ENCODE data around the gene NSUN2. TPM values are rescaled to one million over a fixed set of nuclear protein-coding genes. Genes with fewer than 3 reads are reported as not detected.
"Not testable (repeated sequence)": the region's sequence is repeated elsewhere in the genome, so short reads cannot be mapped to it uniquely, and the experiment has no call there.

NSUN2 gene
- total RNA-seq, 1 donor from 2014 or later = 37.5 TPM

DNA sequence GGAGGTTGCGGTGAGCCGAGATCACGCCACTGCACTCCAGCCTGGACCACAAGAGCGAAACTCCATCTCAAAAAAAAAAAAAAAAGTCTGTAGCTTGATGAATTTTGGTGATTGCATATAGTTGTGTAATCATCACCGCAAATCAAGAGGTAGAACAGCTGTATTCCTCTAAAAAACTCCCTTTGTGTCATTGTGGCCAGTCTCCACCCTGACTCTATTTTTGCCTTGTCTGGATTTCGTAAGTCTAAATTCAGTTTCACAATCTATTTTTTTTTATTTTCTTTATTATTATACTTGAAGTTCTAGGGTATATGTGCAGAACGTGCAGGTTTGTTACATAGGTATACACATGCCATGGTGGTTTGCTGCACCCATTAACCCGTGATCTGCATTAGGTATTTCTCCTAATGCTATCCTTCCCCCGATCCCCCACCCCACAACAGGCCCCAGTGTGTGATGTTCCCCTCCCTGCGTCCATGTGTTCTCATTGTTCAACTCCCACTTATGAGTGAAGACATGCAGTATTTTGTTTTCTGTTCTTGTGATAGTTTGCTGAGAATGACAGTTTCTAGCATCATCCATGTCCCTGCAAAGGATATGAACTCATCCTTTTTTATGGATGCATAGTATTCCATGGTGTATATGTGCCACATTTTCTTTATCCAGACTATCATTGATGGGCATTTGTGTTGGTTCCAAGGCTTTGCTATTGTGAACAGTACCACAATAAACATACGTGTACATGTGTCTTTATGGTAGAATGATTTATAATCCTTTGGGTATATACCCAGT lies 12.9 kb upstream of the NSUN2 start:
- not testable (repeated sequence) for DNase-seq (ENCODE audit: low spot score in 2 of 2); FAIRE-seq

DNA sequence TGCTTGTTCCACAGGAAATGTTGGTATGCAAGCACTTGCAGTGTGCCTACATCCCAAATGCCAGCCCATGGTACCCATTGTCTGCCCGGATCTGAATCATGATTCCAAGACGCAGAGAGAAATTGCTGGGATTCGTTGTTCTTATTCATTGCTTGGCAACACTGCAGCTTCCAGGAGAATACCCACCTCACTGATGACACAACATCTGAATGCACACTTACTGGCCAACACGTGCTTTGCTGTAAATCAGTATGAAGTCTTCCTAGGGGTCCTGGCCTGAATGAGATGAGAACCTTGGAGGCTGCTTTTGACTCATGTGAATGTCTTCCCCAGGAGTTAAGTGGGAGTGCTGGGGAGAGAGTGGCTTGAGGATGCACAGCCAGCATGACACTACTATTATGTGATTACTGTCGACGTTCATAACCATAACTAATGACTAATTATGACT lies 12.0 kb upstream of the NSUN2 start:
- DNase-seq (ENCODE audit: low spot score in 2 of 2) (no peak), FAIRE-seq (no peak)

- no peak for FAIRE-seq
Measured at GRCh38 chr5:6642655-6643054, 9.8 kb upstream of the NSUN2 start.

DNA sequence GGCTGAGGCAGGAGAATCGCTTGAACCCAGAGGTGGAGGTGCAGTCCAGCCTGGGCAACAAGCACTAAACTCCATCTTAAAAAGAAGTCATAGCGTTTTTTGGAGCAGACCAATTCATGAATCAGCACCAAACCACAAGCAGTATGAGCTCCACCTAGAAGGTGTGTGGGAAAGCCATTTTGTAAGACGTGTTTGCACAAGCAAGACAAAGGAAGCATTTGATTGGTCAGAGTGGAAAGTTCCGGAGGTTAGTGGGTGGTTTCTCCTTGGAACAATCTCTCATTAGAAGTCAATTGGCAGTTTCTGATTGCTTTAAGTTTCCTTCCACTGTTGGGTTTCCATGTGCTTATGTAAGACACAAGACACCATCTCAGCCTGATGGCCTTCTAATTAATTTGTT lies 5.4 kb upstream of the NSUN2 start:
- no peak for DNase-seq (ENCODE audit: low spot score in 2 of 2)
- FAIRE-seq = no peak

More at GRCh38 chr5:6642655-6643054, 9.8 kb upstream of the NSUN2 start:
- no peak for DNase-seq (ENCODE audit: low spot score in 2 of 2)

- DNase-seq (ENCODE audit: low spot score in 2 of 2) (no peak), FAIRE-seq (no peak)
Measured at GRCh38 chr5:6637590-6637989, 4.7 kb upstream of the NSUN2 start.

GRCh38 chr5:6637022-6637421 lies 4.2 kb upstream of the NSUN2 start:
- DNase-seq (ENCODE audit: low spot score in 2 of 2) = no peak
- FAIRE-seq = no peak

GRCh38 chr5:6636293-6636692 lies 3.4 kb upstream of the NSUN2 start:
- FAIRE-seq (no peak), DNase-seq (ENCODE audit: low spot score in 2 of 2) (no peak)

DNA sequence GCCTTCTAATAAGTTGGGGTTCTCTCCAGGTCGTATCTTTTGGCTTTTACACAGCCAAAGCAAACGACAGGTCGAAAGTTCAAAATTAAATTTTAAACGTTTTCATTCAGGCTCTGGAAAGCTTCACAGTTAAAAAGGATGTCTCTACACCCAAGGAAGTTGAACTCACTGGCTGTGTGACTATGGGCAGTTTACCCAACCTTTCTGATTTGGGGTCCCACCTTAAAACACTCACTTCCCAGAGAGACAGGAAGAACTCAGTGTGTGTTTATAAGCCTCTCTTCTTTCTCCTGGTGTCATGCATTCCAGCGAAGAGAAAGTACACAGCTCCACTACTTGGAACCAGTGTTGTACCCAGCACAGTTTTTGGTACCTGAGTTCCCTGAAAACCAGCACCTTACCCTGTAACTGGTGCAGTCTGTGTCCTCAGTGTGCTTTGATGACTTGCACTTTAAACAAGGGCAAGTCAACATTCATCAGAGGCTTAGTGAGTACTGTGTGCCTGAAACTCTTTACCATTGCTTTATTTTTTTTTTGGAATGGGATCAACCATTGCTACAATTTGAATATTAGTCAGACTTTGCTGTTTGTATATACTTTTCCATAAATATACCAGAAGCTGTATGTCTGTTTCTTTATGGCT lies 2.1 kb upstream of the NSUN2 start:
- no peak for DNase-seq (ENCODE audit: low spot score in 2 of 2)
- no peak for FAIRE-seq

DNA sequence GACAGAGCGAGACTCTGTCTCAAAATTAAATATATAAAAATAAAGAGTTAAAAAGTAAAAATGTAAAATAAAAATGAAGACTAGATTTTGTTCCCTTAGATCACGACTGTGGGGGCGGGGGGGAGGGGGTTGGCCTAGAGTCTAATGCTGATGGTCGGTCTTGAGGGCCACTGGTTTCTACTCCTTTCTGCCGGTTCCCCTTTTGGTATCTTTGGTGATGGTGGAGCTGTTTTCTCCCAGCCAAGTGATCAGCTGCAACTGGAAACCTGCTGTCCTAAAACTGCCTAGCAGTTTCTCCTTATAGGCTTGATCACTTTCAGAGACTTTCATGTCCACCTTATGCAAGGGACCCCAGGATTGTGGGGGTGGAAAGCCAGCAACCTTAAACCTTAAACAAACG lies 1.5 kb upstream of the NSUN2 start:
- no peak for FAIRE-seq
- peak in 1 of 2 donors; percentile 18 for DNase-seq (ENCODE audit: low spot score in 2 of 2)

DNA sequence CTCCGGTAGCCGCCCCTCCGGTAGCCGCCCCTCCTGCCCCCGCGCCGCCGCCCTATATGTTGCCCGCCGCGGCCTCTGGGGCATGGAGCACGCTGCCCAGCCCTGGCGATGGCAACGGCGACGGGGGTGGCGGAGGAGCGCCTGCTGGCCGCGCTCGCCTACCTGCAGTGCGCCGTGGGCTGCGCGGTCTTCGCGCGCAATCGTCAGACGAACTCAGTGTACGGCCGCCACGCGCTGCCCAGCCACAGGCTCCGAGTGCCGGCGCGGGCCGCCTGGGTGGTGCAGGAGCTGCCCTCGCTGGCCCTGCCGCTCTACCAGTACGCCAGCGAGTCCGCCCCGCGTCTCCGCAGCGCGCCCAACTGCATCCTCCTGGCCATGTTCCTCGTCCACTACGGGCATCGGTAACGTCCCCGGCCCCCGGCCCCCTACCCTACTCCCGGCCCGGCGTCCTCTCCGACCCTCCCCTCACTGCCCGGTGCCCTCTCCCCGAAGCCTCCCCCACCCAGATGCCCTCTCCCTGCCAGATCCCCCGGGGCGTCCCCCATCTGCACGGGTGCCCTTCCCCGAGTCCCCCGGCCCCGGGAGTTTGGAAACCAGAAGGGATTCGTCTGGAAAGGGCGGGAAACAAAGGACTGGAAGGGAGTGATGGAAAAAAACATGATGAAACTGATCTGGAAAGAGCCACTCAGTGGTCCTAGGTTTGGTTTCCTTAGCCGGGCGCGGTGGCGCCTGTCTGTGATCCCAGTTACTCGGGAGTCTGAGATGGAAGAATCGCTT lies 813 bp upstream of the NSUN2 start:
- no peak for FAIRE-seq

GRCh38 chr5:6632324-6632887 lies 438 bp downstream of the NSUN2 start:
- no peak for FAIRE-seq
- no peak for DNase-seq (ENCODE audit: low spot score in 2 of 2)

More for the DNA sequence above, 813 bp upstream of the NSUN2 start:
- no peak for DNase-seq (ENCODE audit: low spot score in 2 of 2)

DNA sequence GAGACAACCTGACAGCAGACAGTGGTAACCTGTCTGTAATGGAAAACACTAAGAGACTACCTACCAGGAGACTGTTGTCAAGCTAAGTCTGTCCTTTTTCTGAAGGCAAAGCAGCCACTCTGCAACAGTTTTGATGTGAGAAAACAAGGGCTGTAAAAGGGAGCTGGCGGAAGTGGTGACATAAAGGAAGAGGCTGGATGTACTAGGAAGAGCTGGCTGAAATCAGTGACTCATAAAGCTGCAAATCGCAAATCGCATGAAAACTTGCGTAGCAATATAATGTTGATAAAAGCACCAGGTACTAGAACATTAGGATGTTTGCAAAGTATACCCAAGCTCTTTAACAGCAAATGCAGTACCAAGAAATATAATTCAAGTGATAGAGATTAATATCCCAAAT lies 1.4 kb downstream of the NSUN2 start:
- FAIRE-seq = no peak
- no peak for DNase-seq (ENCODE audit: low spot score in 2 of 2)

DNA sequence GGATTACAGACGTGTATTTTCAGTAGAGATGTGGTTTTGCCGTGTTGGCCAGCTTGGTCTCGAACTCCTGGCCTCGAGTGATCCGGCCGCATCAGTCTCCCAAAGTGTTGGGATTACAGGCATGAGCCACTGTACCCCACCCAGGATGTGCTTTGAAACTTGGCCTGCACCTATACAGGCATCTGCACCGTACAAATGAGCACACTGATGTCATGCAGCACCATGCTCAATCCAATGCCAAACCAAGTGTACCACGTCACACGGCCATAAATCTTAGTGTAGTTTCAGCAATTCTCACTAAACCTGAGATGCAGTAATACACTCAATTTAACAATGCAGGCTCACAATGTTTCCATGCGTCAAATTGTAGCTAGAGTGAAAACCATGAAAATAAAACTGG lies 6.3 kb downstream of the NSUN2 start:
- FAIRE-seq (no peak), DNase-seq (ENCODE audit: low spot score in 2 of 2) (no peak)

DNA sequence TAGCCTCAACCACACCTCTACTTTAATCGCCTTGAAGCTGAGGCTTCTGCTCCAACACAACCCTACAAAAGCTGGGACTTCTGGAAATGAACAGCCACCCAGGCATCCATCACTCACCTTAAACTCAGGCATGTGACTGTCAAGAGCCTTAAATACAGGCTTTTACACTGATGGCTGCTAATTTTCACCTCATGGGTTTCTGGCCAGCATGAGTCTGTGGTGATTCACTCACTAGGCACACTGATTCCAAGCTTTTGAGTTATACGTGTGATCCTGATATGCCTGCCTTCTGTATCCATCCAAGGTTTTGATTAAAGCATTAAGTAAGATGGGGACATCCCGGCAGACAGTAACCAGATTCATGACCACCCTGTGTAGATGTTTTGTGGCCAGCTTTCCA lies 8.9 kb downstream of the NSUN2 start:
- FAIRE-seq (no peak), DNase-seq (ENCODE audit: low spot score in 2 of 2) (no peak)

DNA sequence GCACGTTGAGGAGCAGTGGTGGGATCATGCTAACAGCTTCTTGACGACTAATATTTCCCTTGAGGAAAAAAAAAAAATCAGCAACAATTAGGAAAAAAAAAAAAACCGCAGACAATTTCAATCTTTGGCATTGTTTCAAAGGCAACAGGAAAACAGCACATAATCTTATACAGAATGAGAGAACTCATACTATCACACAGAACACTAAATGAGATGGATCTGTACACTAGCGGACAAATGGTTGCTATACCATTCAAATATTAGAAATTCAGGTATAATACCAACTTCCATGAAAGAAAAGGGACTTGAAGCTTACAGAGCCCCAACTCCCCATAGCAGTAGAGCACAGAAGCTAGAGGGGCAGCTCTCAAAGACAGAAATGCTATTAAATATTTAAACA lies 9.6 kb downstream of the NSUN2 start:
- DNase-seq (ENCODE audit: low spot score in 2 of 2) = no peak
- no peak for FAIRE-seq

GRCh38 chr5:6616632-6617031 lies 16.2 kb downstream of the NSUN2 start:
- FAIRE-seq = no peak
- no peak for DNase-seq (ENCODE audit: low spot score in 2 of 2)

DNA sequence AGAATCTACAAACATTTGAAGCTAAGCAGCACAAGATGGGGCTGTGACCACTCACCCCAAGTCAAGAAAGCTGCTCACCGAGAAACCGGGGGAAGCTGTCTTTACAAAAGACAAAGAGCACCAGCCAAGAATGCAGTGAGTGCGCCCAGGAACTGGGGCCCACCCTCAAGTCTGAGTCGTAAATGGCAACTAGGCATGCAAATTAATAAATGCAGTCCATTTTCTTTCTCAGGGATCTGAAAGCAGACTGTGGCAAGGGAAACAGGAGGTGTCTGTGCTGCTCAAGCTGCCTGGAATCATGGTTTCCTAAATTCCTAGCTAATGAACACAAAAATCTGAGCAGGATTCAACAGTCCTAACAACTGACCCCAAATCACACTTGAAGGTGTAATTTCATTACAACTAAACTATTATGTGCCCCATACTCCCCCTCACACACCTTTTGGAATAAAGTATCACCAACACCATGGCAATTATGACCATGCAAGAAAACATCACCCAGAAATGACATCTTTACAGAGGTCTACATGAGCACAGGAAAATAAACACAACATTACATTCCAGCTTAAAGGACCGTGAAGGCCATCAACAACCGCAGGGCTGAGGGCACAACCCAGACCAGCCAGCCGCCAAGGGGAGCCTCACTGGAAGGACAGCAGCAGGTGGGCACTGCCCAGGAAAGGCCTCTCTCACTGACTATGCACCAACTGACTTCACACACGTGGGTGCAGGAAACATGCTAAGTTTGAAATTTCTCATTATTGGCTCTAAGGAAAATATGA lies 17.6 kb downstream of the NSUN2 start:
- FAIRE-seq = no peak
- DNase-seq (ENCODE audit: low spot score in 2 of 2) = no peak

GRCh38 chr5:6611334-6612256 lies 21.2 kb downstream of the NSUN2 start:
- DNase-seq (ENCODE audit: low spot score in 2 of 2) = no peak
- FAIRE-seq = no peak

DNA sequence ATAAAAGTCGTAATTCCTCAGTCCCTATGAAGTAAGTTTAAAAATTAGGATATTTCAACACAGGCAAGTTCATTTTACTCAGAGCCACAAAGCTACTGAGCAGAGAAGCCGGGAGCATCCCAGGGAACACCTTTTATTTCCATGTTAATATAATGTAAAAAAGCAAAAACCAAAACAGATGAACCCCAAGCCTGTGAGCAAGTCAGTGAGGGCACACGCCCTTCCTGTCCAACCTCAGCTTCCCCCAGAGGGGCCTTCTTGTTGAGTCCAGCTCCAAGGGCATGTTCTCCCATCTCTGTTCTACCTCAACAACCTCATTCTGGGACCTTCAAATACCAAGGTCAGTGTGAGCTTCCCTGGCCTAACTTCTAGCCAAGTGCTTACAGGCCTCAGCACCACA lies 24.8 kb downstream of the NSUN2 start:
- FAIRE-seq (no peak), DNase-seq (ENCODE audit: low spot score in 2 of 2) (no peak)
